ENCODE measurements around the gene DEFB125.

Gene DEFB125

DNA sequence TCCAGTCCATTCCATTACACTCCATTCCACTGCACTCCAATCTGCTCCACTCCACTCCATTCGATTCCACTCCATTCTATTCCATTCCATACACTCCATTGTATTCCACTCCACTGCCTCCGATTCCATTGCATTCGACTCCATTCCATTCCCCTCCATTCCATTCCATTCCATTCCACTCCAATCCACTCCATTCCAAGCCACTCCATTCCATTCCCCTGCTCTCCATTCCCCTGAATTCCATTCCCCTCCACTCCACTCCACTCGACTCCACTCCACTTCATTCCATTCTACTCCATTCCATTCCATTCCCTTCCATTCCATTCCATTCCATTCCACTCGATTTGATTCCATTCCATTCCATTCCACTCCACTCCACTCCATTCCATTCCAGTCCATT is 25.7 kb upstream of the DEFB125 start:
- Histone ChIP-seq H3K9me3 (ENCODE audit: insufficient read depth, low read length) (peaks cover 47% of the 10 kb centered on the region; the same call in 1 of the 2 replicates), H3K27me3 (ENCODE audit: low read length) (no peaks in the 10 kb centered on the region), H2AFZ (ENCODE audit: low read depth, low read length, severe bottlenecking) (no peak overlapping the region), H3F3A (ENCODE audit: insufficient read depth) (no peaks in the 10 kb centered on the region), H3K9me2 (replicated peaks; ENCODE audit: insufficient read depth, low read length) (no peaks in the 10 kb centered on the region), H3K79me2 (ENCODE audit: insufficient read depth, low read length) (no peaks in the 10 kb centered on the region), H3K9ac (ENCODE audit: low read length) (no peak overlapping the region), H4K20me1 (ENCODE audit: low read depth, low read length) (no peaks in the 10 kb centered on the region), H3K4me2 (ENCODE audit: low read depth, low read length, poor library complexity, severe bottlenecking) (no peak overlapping the region), H3K36me3 (ENCODE audit: low read length) (no peaks in the 10 kb centered on the region), H3K4me3 (ENCODE audit: insufficient read depth, low read length, poor library complexity, severe bottlenecking) (no peak overlapping the region), H3K27ac (ENCODE audit: low read depth, low read length) (no peak overlapping the region)
- TF ChIP-seq EZH2phosphoT487 (conservative IDR thresholded peaks at IDR 0.05; ENCODE audit: low read length): no peak
- TF ChIP-seq CTCF (IDR thresholded peaks at IDR 0.05; ENCODE audit: insufficient read depth, low read length, poor library complexity, severe bottlenecking): no peak

DNA sequence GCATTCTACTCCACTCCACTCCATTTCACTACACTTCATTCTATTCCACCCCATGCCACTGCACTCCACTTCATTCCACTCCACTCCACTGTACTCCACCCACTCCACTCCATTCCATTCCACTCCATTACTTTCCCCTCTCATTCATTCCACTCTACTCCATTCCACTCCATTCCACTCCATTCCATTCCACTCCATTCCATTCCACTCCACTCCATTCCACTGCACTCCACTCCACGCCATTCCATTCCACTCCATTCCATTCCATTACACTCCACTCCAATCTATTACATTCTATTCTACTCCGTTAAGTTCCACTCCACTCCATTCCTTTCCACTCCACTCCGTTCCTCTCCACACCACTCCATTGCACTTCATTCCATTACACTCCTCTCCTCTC is 25.0 kb upstream of the DEFB125 start:
- no peaks in the 10 kb centered on the region for H4K20me1 ChIP-seq (ENCODE audit: low read depth, low read length)
- peaks cover 50% of the 10 kb centered on the region; the same call in 1 of the 2 replicates for H3K9me3 ChIP-seq (ENCODE audit: insufficient read depth, low read length)
- no peak overlapping the region for H3K4me2 ChIP-seq (ENCODE audit: low read depth, low read length, poor library complexity, severe bottlenecking)
- H3K9me2 ChIP-seq (replicated peaks; ENCODE audit: insufficient read depth, low read length): no peaks in the 10 kb centered on the region
- H3F3A ChIP-seq (ENCODE audit: insufficient read depth): no peaks in the 10 kb centered on the region
- TF ChIP-seq EZH2phosphoT487 (conservative IDR thresholded peaks at IDR 0.05; ENCODE audit: low read length): no peak
- no peak for TF ChIP-seq CTCF (IDR thresholded peaks at IDR 0.05; ENCODE audit: insufficient read depth, low read length, poor library complexity, severe bottlenecking)
- no peaks in the 10 kb centered on the region for H3K36me3 ChIP-seq (ENCODE audit: low read length)
- no peak overlapping the region for H2AFZ ChIP-seq (ENCODE audit: low read depth, low read length, severe bottlenecking)
- no peak overlapping the region for H3K27ac ChIP-seq (ENCODE audit: low read depth, low read length)
- no peak overlapping the region for H3K4me3 ChIP-seq (ENCODE audit: insufficient read depth, low read length, poor library complexity, severe bottlenecking)
- no peaks in the 10 kb centered on the region for H3K27me3 ChIP-seq (ENCODE audit: low read length)
- no peaks in the 10 kb centered on the region for H3K79me2 ChIP-seq (ENCODE audit: insufficient read depth, low read length)
- H3K9ac ChIP-seq (ENCODE audit: low read length): no peak overlapping the region

GRCh38 chr20:64026-64603 is 23.4 kb upstream of the DEFB125 start:
- Histone ChIP-seq H3K4me2 (ENCODE audit: low read depth, low read length, poor library complexity, severe bottlenecking) (no peak overlapping the region), H4K20me1 (ENCODE audit: low read depth, low read length) (no peaks in the 10 kb centered on the region), H3K27me3 (ENCODE audit: low read length) (no peaks in the 10 kb centered on the region), H3K36me3 (ENCODE audit: low read length) (no peaks in the 10 kb centered on the region), H3K9me3 (ENCODE audit: insufficient read depth, low read length) (peaks cover 50% of the 10 kb centered on the region; the same call in 1 of the 2 replicates), H3F3A (ENCODE audit: insufficient read depth) (no peaks in the 10 kb centered on the region), H3K9me2 (replicated peaks; ENCODE audit: insufficient read depth, low read length) (no peaks in the 10 kb centered on the region), H3K27ac (ENCODE audit: low read depth, low read length) (no peak overlapping the region), H3K9ac (ENCODE audit: low read length) (no peak overlapping the region), H2AFZ (ENCODE audit: low read depth, low read length, severe bottlenecking) (no peak overlapping the region), H3K79me2 (ENCODE audit: insufficient read depth, low read length) (no peaks in the 10 kb centered on the region), H3K4me3 (ENCODE audit: insufficient read depth, low read length, poor library complexity, severe bottlenecking) (no peak overlapping the region)
- TF ChIP-seq CTCF (IDR thresholded peaks at IDR 0.05; ENCODE audit: insufficient read depth, low read length, poor library complexity, severe bottlenecking) (no peak), EZH2phosphoT487 (conservative IDR thresholded peaks at IDR 0.05; ENCODE audit: low read length) (no peak)

All from SU-DHL-6 (cell line).